IMR-90 (cell line): ENCODE results near the gene HOXD10. TPM values are rescaled to one million over a fixed set of nuclear protein-coding genes. Genes with fewer than 3 reads are reported as not detected.

Source experiments
- ATAC-seq: fragments of 200-7000 bp; cut with Tn5 transposase; 2 replicates; pipeline ENCODE4 v1.9.1; 2020; ENCODE audit warnings: low read depth, mild to moderate bottlenecking, moderate library complexity
- BruUV-seq: library from RNA; stranded (reverse); fragments of 400-500 nt; replicated peaks from 2 replicates; lab custom pipeline; 2021; lab: Mats Ljungman, UMichigan
- CTCF ChIA-PET: fragments of 300-600 bp; formaldehyde crosslinking; extraction: SDS; loops from one replicate; lab custom pipeline; 2021; ENCODE audit warnings: antibody characterized with exemption; lab: Yijun Ruan, JAX
- POLR2A ChIA-PET: fragments of 300-600 bp; sonication (Branson Sonifier 250); formaldehyde crosslinking; loops from one replicate; lab custom pipeline; 2022; ENCODE audit warnings: antibody characterized with exemption; ENCODE audit not compliant: unreplicated experiment; lab: Charles Lee
- DNase-seq: peaks from one replicate; pipeline ENCODE4 v3.0.0; 2013
- H2AFZ ChIP-seq: replicated peaks from 2 replicates; pipeline ENCODE3; 2013; ENCODE audit warnings: low read length, mild to moderate bottlenecking; ENCODE audit not compliant: poor library complexity
- H2AK5ac ChIP-seq: 2 replicates; pipeline ENCODE4 v1.6.1; 2013; ENCODE audit warnings: low read depth, low read length, inconsistent platforms
- H2AK9ac ChIP-seq: replicated peaks from 2 replicates; pipeline ENCODE3; 2013; ENCODE audit warnings: mild to moderate bottlenecking, low read depth, low read length, moderate library complexity; ENCODE audit not compliant: poor library complexity
- H2BK120ac ChIP-seq: 2 replicates; pipeline ENCODE4 v1.6.1; 2013; ENCODE audit warnings: low read depth, low read length, inconsistent platforms
- H2BK15ac ChIP-seq: 3 replicates; pipeline ENCODE4 v1.6.1; 2013; ENCODE audit warnings: low read depth, low read length, inconsistent platforms
- H2BK20ac ChIP-seq: 2 replicates; pipeline ENCODE4 v1.6.1; 2013; ENCODE audit warnings: low read depth, mild to moderate bottlenecking, inconsistent platforms, low read length, moderate library complexity
- H2BK5ac ChIP-seq: 2 replicates; pipeline ENCODE4 v1.6.1; 2013; ENCODE audit warnings: mild to moderate bottlenecking, low read depth, low read length, inconsistent platforms; ENCODE audit not compliant: poor library complexity, severe bottlenecking
- H3K14ac ChIP-seq: replicated peaks from 2 replicates; pipeline ENCODE4 v1.6.1; 2013; ENCODE audit warnings: low read depth, low read length, inconsistent platforms
- H3K18ac ChIP-seq: 2 replicates; pipeline ENCODE4 v1.6.1; 2013; ENCODE audit warnings: low read depth, low read length, control low read depth
- H3K23ac ChIP-seq: 2 replicates; pipeline ENCODE4 v1.6.1; 2013; ENCODE audit warnings: low read depth, low read length, inconsistent platforms
- H3K27ac ChIP-seq: 2 replicates; pipeline ENCODE4 v1.5.1; 2013; ENCODE audit warnings: mild to moderate bottlenecking, control low read depth, low read length; ENCODE audit not compliant: insufficient read depth
- H3K27me3 ChIP-seq: 2 replicates; pipeline ENCODE4 v1.6.1; 2013; ENCODE audit warnings: low read length; ENCODE audit not compliant: control insufficient read depth, insufficient read depth
- H3K36me3 ChIP-seq: 2 replicates; pipeline ENCODE4 v1.6.1; 2013; ENCODE audit warnings: low read length, mixed read lengths; ENCODE audit not compliant: control insufficient read depth, insufficient read depth
- H3K4ac ChIP-seq: 2 replicates; pipeline ENCODE4 v1.6.1; 2013; ENCODE audit warnings: low read depth, low read length, inconsistent platforms
- H3K4me1 ChIP-seq: 2 replicates; pipeline ENCODE4 v1.6.1; 2013; ENCODE audit warnings: low read length, mixed read lengths; ENCODE audit not compliant: control insufficient read depth, insufficient read depth
- H3K4me2 ChIP-seq: 2 replicates; pipeline ENCODE4 v1.6.1; 2013; ENCODE audit warnings: low read depth, mild to moderate bottlenecking, control low read depth, low read length, moderate library complexity
- H3K4me3 ChIP-seq: 2 replicates; pipeline ENCODE4 v1.5.1; 2013; ENCODE audit warnings: low read depth, mild to moderate bottlenecking, control low read depth, low read length, moderate library complexity; ENCODE audit not compliant: insufficient read depth
- H3K56ac ChIP-seq: 2 replicates; pipeline ENCODE4 v1.6.1; 2013; ENCODE audit warnings: low read length, inconsistent platforms; ENCODE audit not compliant: insufficient read depth; ENCODE audit errors: extremely low read depth
- H3K79me1 ChIP-seq, 2 experiments: 2 replicates each; pipeline ENCODE4 v1.6.1; 2013; ENCODE audit warnings: low read length in 2 of 2, inconsistent platforms in 1 of 2, low read depth in 1 of 2
- H3K9ac ChIP-seq: 2 replicates; pipeline ENCODE4 v1.6.1; 2013; ENCODE audit warnings: low read depth, low read length, control low read depth
- H3K9me1 ChIP-seq: 2 replicates; pipeline ENCODE4 v1.6.1; 2013; ENCODE audit warnings: low read length, inconsistent platforms; ENCODE audit not compliant: insufficient read depth
- H3K9me3 ChIP-seq: 2 replicates; pipeline ENCODE4 v1.6.1; 2013; ENCODE audit warnings: low read length; ENCODE audit not compliant: control insufficient read depth, insufficient read depth
- H4K20me1 ChIP-seq: 2 replicates; pipeline ENCODE4 v1.6.1; 2013; ENCODE audit warnings: low read length, inconsistent platforms; ENCODE audit not compliant: insufficient read depth
- H4K5ac ChIP-seq: 2 replicates; pipeline ENCODE4 v1.6.1; 2013; ENCODE audit warnings: mild to moderate bottlenecking, low read depth, low read length, control low read depth
- H4K8ac ChIP-seq, 2 experiments: 2 replicates each; pipeline ENCODE4 v1.6.1; 2013; ENCODE audit warnings: low read depth in 2 of 2, low read length in 2 of 2, control low read depth in 1 of 2, inconsistent platforms in 1 of 2
- H4K91ac ChIP-seq: 2 replicates; pipeline ENCODE4 v1.6.1; 2013; ENCODE audit warnings: low read depth, low read length, inconsistent platforms; ENCODE audit not compliant: insufficient read depth
- BHLHE40 ChIP-seq: fragments of 150-350 bp; IDR thresholded peaks from 2 replicates; pipeline ENCODE4 v1.6.1; 2016; ENCODE audit warnings: mild to moderate bottlenecking, low read depth, low read length
- CEBPB ChIP-seq: IDR thresholded peaks from 2 replicates; pipeline ENCODE4 v1.6.1; 2012; ENCODE audit warnings: low read depth, low read length, improper control_type of control experiment
- CHD1 ChIP-seq: IDR thresholded peaks from 2 replicates; pipeline ENCODE4 v1.6.1; 2012; ENCODE audit warnings: low read depth, low read length, improper control_type of control experiment
- CTCF ChIP-seq: conservative IDR thresholded peaks from 2 replicates; pipeline ENCODE4 v1.5.1; 2012; ENCODE audit warnings: mild to moderate bottlenecking, low read depth, low read length, improper control_type of control experiment
- ELK1 ChIP-seq: fragments of 150-350 bp; IDR thresholded peaks from 2 replicates; pipeline ENCODE4 v1.6.1; 2016; ENCODE audit warnings: low read depth, mild to moderate bottlenecking, low read length, moderate library complexity, borderline replicate concordance
- FOS ChIP-seq: fragments of 150-350 bp; IDR thresholded peaks from 2 replicates; pipeline ENCODE4 v1.6.1; 2016; ENCODE audit warnings: low read depth, low read length
- MAFK ChIP-seq: IDR thresholded peaks from 2 replicates; pipeline ENCODE4 v1.6.1; 2012; ENCODE audit warnings: low read depth, low read length, improper control_type of control experiment
- MAZ ChIP-seq: IDR thresholded peaks from 2 replicates; pipeline ENCODE4 v1.6.1; 2012; ENCODE audit warnings: low read depth, mild to moderate bottlenecking, low read length, improper control_type of control experiment, moderate library complexity, borderline replicate concordance
- MXI1 ChIP-seq: IDR thresholded peaks from 2 replicates; pipeline ENCODE4 v1.6.1; 2012; ENCODE audit warnings: low read depth, mild to moderate bottlenecking, low read length, moderate library complexity, borderline replicate concordance
- NFE2L2 ChIP-seq: fragments of 150-350 bp; IDR thresholded peaks from 2 replicates; pipeline ENCODE4 v1.6.1; 2016; ENCODE audit warnings: low read depth, mild to moderate bottlenecking, low read length
- POLR2A ChIP-seq: IDR thresholded peaks from 2 replicates; pipeline ENCODE4 v1.6.1; 2012; ENCODE audit warnings: mild to moderate bottlenecking, low read depth, low read length
- RAD21 ChIP-seq: IDR thresholded peaks from 2 replicates; pipeline ENCODE4 v1.6.1; 2012; ENCODE audit warnings: low read length, improper control_type of control experiment
- RCOR1 ChIP-seq: IDR thresholded peaks from 2 replicates; pipeline ENCODE4 v1.6.1; 2012; ENCODE audit warnings: mild to moderate bottlenecking, low read length, improper control_type of control experiment; ENCODE audit not compliant: insufficient replicate concordance
- RFX5 ChIP-seq: IDR thresholded peaks from 2 replicates; pipeline ENCODE4 v1.8.0; 2012; ENCODE audit warnings: low read depth, mild to moderate bottlenecking, low read length, moderate library complexity
- SMC3 ChIP-seq: fragments of 150-350 bp; IDR thresholded peaks from 2 replicates; pipeline ENCODE4 v1.6.1; 2016; ENCODE audit warnings: low read depth, mild to moderate bottlenecking, antibody characterized with exemption, low read length, moderate library complexity
- USF2 ChIP-seq: fragments of 150-350 bp; IDR thresholded peaks from 2 replicates; pipeline ENCODE4 v1.6.1; 2017; ENCODE audit warnings: mild to moderate bottlenecking, antibody characterized with exemption, low read length, low read depth
- WGBS, 2 experiments: methylation state at CpG; one replicate each; pipeline versions ENCODE4 v1.1.5 to v1.1.7; 2013; ENCODE audit warnings: missing lambda C conversion rate in 2 of 2; ENCODE audit not compliant: insufficient read length in 1 of 2; ENCODE audit errors: extremely low coverage in 2 of 2; 5-methylcytosine and 5-hydroxymethylcytosine counted together
- dilution Hi-C: fragments of 300-500 bp; cut with HindIII; formaldehyde crosslinking; loops from one replicate; pipeline ENCODE4 v1.14.3; 2018; ENCODE audit warnings: low sequenced_read_pairs; ENCODE audit not compliant: unreplicated experiment
- in situ Hi-C: fragments of 300-500 bp; cut with MboI; formaldehyde crosslinking; loops from 3 replicates; pipeline ENCODE4 v1.14.3; 2019; ENCODE audit warnings: low sequenced_read_pairs, inconsistent platforms, mixed read lengths
- intact Hi-C: fragments of 100-400 bp; cut with micrococcal nuclease; formaldehyde crosslinking; loops from 2 replicates; pipeline ENCODE4 v1.10.0; 2022
- polyA plus RNA-seq, 3 experiments: library from polyadenylated mRNA; depleted of rRNA; stranded (reverse); fragments of >200 nt; gene quantifications; 2 replicates each; pipeline ENCODE4 v1.2.3, GENCODE V29; 2012; ENCODE audit warnings: low replicate concordance in 1 of 3
- total RNA-seq: library from RNA; depleted of rRNA; stranded (reverse); fragments of >200 nt; gene quantifications from 2 replicates; pipeline ENCODE4 v1.2.3, GENCODE V29; 2012

Gene HOXD10
- total and polyA plus RNA-seq, 2 of the 4 experiments (the other 2 are of a cell fraction) = not detected

GRCh38 chr2:176125772-176126054 lies 9.1 kb downstream of the HOXD10 start:
- H3K27me3 ChIP-seq = peaks cover 90% of the 10 kb centered on the region
- H4K8ac ChIP-seq = no peak overlapping the region
- POLR2A ChIA-PET = no interaction called here
- no peak overlapping the region for H4K5ac ChIP-seq
- no peak overlapping the region for H3K56ac ChIP-seq
- no peak overlapping the region for H2AK9ac ChIP-seq
- no peak overlapping the region for H3K14ac ChIP-seq
- no peak overlapping the region for H4K91ac ChIP-seq
- no CpG with 5 or more reads among the region's 6 CpGs for WGBS, 2 experiments
- no peak overlapping the region for H2BK120ac ChIP-seq
- ATAC-seq (no peak), DNase-seq (no peak)
- TF ChIP-seq CHD1 = no peak
- no peak for TF ChIP-seq BHLHE40
- no peak for TF ChIP-seq SMC3
- TF ChIP-seq CEBPB = no peak
- no peak for TF ChIP-seq NFE2L2
- no peak for TF ChIP-seq CTCF
- no peak for TF ChIP-seq POLR2A
- no peak for TF ChIP-seq MXI1
- no peak for TF ChIP-seq FOS
- no peak for TF ChIP-seq RFX5
- no peak for TF ChIP-seq USF2
- no peak for TF ChIP-seq MAFK
- TF ChIP-seq MAZ = no peak
- no peak for TF ChIP-seq RAD21
- TF ChIP-seq ELK1 = no peak
- no peak for TF ChIP-seq RCOR1
- no peak overlapping the region for H3K23ac ChIP-seq
- intact Hi-C loops = loop anchor here (2.0 kb wide), 1 partner anchor 1633 kb away; no protein-coding TSS in a partner anchor
- H3K4ac ChIP-seq = no peak overlapping the region
- H2BK20ac ChIP-seq = no peak overlapping the region
- no peaks in the 10 kb centered on the region for H3K9me1 ChIP-seq
- H3K18ac ChIP-seq = no peak overlapping the region
- dilution Hi-C loops = no loop called here
- no peaks in the 10 kb centered on the region; the same call in 1 of the 2 replicates for H4K20me1 ChIP-seq
- no peaks in the 10 kb centered on the region for H3K36me3 ChIP-seq
- in situ Hi-C loops = loop anchor here (5.0 to 10.0 kb wide), 4 partner anchors 329 to 1029 kb away; no protein-coding TSS in a partner anchor
- CTCF ChIA-PET = interaction anchor here (2.7 to 3.7 kb wide), 2 partner anchors 428 to 526 kb away, joined by 19 to 20 read pairs; no protein-coding TSS in a partner anchor
- H3K9me3 ChIP-seq = peaks cover 3% of the 10 kb centered on the region; the same call in 1 of the 2 replicates
- H3K9ac ChIP-seq = no peak overlapping the region
- no peaks in the 10 kb centered on the region for H3K79me1 ChIP-seq
- H2BK5ac ChIP-seq = no peak overlapping the region
- H3K4me2 ChIP-seq = no peak overlapping the region
- H2AFZ ChIP-seq = no peak overlapping the region
- H3K27ac ChIP-seq = no peak overlapping the region
- H3K4me3 ChIP-seq = no peak overlapping the region
- H2AK5ac ChIP-seq = no peak overlapping the region
- H3K4me1 ChIP-seq = no peaks in the 10 kb centered on the region
- BruUV-seq = no TSS peak
- no peak overlapping the region for H2BK15ac ChIP-seq
